Colonic mucosa (tissue), 4 donors: ENCODE results near the gene C16orf87. TPM values are rescaled to one million over a fixed set of nuclear protein-coding genes. Genes with fewer than 3 reads are reported as not detected.
"Not testable (repeated sequence)": the region's sequence is repeated elsewhere in the genome, so short reads cannot be mapped to it uniquely, and the experiment has no call there.

Source experiments
- DNase-seq: peaks from one replicate; pipeline ENCODE4 v3.0.0-alpha.2; 2020
- H3K27ac ChIP-seq: fragments of 200-600 bp; one replicate; pipeline ENCODE4 v1.8.0; 2021
- H3K27me3 ChIP-seq: fragments of 200-600 bp; one replicate; pipeline ENCODE4 v1.8.0; 2021
- H3K36me3 ChIP-seq: fragments of 200-600 bp; one replicate; pipeline ENCODE4 v1.8.0; 2021
- H3K4me1 ChIP-seq: fragments of 200-600 bp; one replicate; pipeline ENCODE4 v1.8.0; 2021; ENCODE audit warnings: mild to moderate bottlenecking
- H3K4me3 ChIP-seq: fragments of 200-600 bp; one replicate; pipeline ENCODE4 v1.8.0; 2021
- H3K9ac ChIP-seq, 2 donors: one replicate each; pipeline ENCODE4 v1.7.0; 2013; ENCODE audit warnings: control low read depth in 2 of 2, low read depth in 2 of 2, low read length in 2 of 2
- H3K9me3 ChIP-seq: fragments of 200-600 bp; one replicate; pipeline ENCODE4 v1.8.0; 2021
- CTCF ChIP-seq: fragments of 200-600 bp; IDR thresholded peaks from one replicate; pipeline ENCODE4 v1.8.0; 2022; ENCODE audit warnings: antibody characterized with exemption, mild to moderate bottlenecking
- intact Hi-C: fragments of 100-400 bp; cut with DNase I; formaldehyde crosslinking; loops from one replicate; pipeline ENCODE4 v1.14.1; 2022
- total RNA-seq, 2 donors: library from RNA; stranded (reverse); fragmentation: NEBNext Ultra II Directional in 1 of 2; extraction: Animal tissue kit (Norgen Biotek cat#: 25700) in 1 of 2; gene quantifications; one replicate each; pipeline ENCODE4 v1.2.1, GENCODE V29; 2021
- donor health status: healthy.
- donor health status: DM: no; HTN: no; CAD: no.
- donor health status: DM: no; HTN: no; CAD: no.

The C16orf87 gene
- 1 to 10 TPM; 4.8 to 6.7 TPM for total RNA-seq

GRCh38 chr16:46830902-46831647, at the start of gene C16orf87:
TSS of gene C16orf87 (minus strand) at chr16:46831180. CDS start at chr16:46831149, 31 bp downstream.
- intact Hi-C loops = no loop called here
- Histone ChIP-seq H3K27ac (peak within 1 kb of the TSS; percentile 92), H3K4me3 (peak within 1 kb of the TSS; percentile 97), H3K4me1 (no peaks in the 10 kb centered on the region), H3K36me3 (no peaks in the 10 kb centered on the region), H3K9me3 (no peaks in the 10 kb centered on the region), H3K27me3 (no peaks in the 10 kb centered on the region), H3K9ac (peak within 1 kb of the TSS; percentile 86 to 87)
- DNase-seq = peak; percentile 93
- TF ChIP-seq CTCF = no peak

GRCh38 chr16:46875243-46875642, 44.3 kb upstream of the C16orf87 start:
- intact Hi-C loops = no loop called here
- Histone ChIP-seq H3K27me3 (no peaks in the 10 kb centered on the region), H3K4me1 (no peaks in the 10 kb centered on the region), H3K36me3 (no peaks in the 10 kb centered on the region), H3K27ac (no peak overlapping the region), H3K9ac (no peak overlapping the region), H3K4me3 (no peak overlapping the region), H3K9me3 (no peaks in the 10 kb centered on the region)
- no peak for TF ChIP-seq CTCF
- no peak for DNase-seq

- no peak for DNase-seq
- intact Hi-C loops = no loop called here
- H3K36me3 ChIP-seq = no peaks in the 10 kb centered on the region
Measured at GRCh38 chr16:46873201-46873600, 42.2 kb upstream of the C16orf87 start.

GRCh38 chr16:46871597-46871996, 40.6 kb upstream of the C16orf87 start:
- intact Hi-C loops = no loop called here
- Histone ChIP-seq H3K27me3 (no peaks in the 10 kb centered on the region), H3K9ac (no peak overlapping the region), H3K27ac (no peak overlapping the region), H3K4me1 (no peaks in the 10 kb centered on the region), H3K4me3 (no peak overlapping the region), H3K36me3 (no peaks in the 10 kb centered on the region), H3K9me3 (no peaks in the 10 kb centered on the region)
- DNase-seq = no peak
- TF ChIP-seq CTCF = no peak

More at GRCh38 chr16:46873201-46873600, 42.2 kb upstream of the C16orf87 start:
- no peaks in the 10 kb centered on the region for H3K9me3 ChIP-seq
- no peak overlapping the region for H3K4me3 ChIP-seq
- no peak for TF ChIP-seq CTCF
- H3K27me3 ChIP-seq = no peaks in the 10 kb centered on the region
- no peak overlapping the region for H3K9ac ChIP-seq
- H3K4me1 ChIP-seq = no peaks in the 10 kb centered on the region
- H3K27ac ChIP-seq = no peak overlapping the region

GRCh38 chr16:46868891-46869290, 37.9 kb upstream of the C16orf87 start:
- H3K9me3 ChIP-seq, H3K9ac ChIP-seq, H3K4me1 ChIP-seq, H3K27me3 ChIP-seq, intact Hi-C loops, H3K27ac ChIP-seq, H3K36me3 ChIP-seq, H3K4me3 ChIP-seq: not testable (repeated sequence)
- peak; percentile 56 for DNase-seq

GRCh38 chr16:46867486-46867885, 36.5 kb upstream of the C16orf87 start:
- H3K9ac ChIP-seq, intact Hi-C loops, H3K27me3 ChIP-seq, DNase-seq, H3K27ac ChIP-seq, H3K4me3 ChIP-seq, H3K4me1 ChIP-seq, H3K9me3 ChIP-seq, H3K36me3 ChIP-seq: not testable (repeated sequence)
